ENCODE measurements around the gene HTD2.

Gene HTD2

GRCh38 chr3:58281069-58281468 lies 25.3 kb upstream of the HTD2 start:
- CTCF ChIA-PET: no interaction called here
- TF ChIP-seq ZNF843 (tag by site-specific recombination; IDR thresholded peaks at IDR 0.05) (no peak), ZNF704 (tag by site-specific recombination; IDR thresholded peaks at IDR 0.05) (no peak), ZNF133 (tag by site-specific recombination; IDR thresholded peaks at IDR 0.05) (no peak), GLI2 (tag by site-specific recombination; IDR thresholded peaks at IDR 0.05; ENCODE audit: borderline replicate concordance, low read depth) (no peak), SCRT1 (tag by site-specific recombination; IDR thresholded peaks at IDR 0.05; ENCODE audit: borderline replicate concordance) (no peak), ZNF777 (tag by site-specific recombination; IDR thresholded peaks at IDR 0.05; ENCODE audit: borderline replicate concordance) (no peak), ZNF239 (tag by site-specific recombination; IDR thresholded peaks at IDR 0.05) (no peak)
- no peak overlapping the region for H3K4me3 ChIP-seq (ENCODE audit: low read depth, low read length)
- no peaks in the 10 kb centered on the region for H3K4me1 ChIP-seq (ENCODE audit: control insufficient read depth, insufficient read depth, low read length)
- no peak overlapping the region for H3K27ac ChIP-seq (ENCODE audit: extremely low read depth, low read depth, low read length)
- POLR2A ChIA-PET: no interaction called here
- no peaks in the 10 kb centered on the region for H3K9me3 ChIP-seq (ENCODE audit: control insufficient read depth, insufficient read depth, low read depth, low read length)
- H3K36me3 ChIP-seq (ENCODE audit: control insufficient read depth in 2 of 2, insufficient read depth in 1 of 2, low read length in 2 of 2): peaks cover 0 to 7% of the 10 kb centered on the region in 2 experiments; a peak in 1 of 3 replicates

- no peak overlapping the region for H3K27ac ChIP-seq (ENCODE audit: extremely low read depth, low read depth, low read length)
- POLR2A ChIA-PET: no interaction called here
- H3K9me3 ChIP-seq (ENCODE audit: control insufficient read depth, insufficient read depth, low read depth, low read length): no peaks in the 10 kb centered on the region
- H3K4me3 ChIP-seq (ENCODE audit: low read depth, low read length): no peak overlapping the region
- CTCF ChIA-PET: interaction anchor here (0.7 kb wide), 1 partner anchor 9 kb away, joined by 3 read pairs; no protein-coding TSS in a partner anchor
- no peaks in the 10 kb centered on the region for H3K4me1 ChIP-seq (ENCODE audit: control insufficient read depth, insufficient read depth, low read length)
- H3K36me3 ChIP-seq (ENCODE audit: control insufficient read depth in 2 of 2, insufficient read depth in 1 of 2, low read length in 2 of 2): peaks cover 0 to 18% of the 10 kb centered on the region in 2 experiments; a peak in 1 of 3 replicates
- no peak for TF ChIP-seq PRDM6 (tag by site-specific recombination; IDR thresholded peaks at IDR 0.05)
- TF ChIP-seq ZNF530 (tag by site-specific recombination; IDR thresholded peaks at IDR 0.05; ENCODE audit: low read depth): no peak
- no peak for TF ChIP-seq ZBTB26 (tag by site-specific recombination; optimal IDR thresholded peaks at IDR 0.05)
- TF ChIP-seq ZNF670 (tag by site-specific recombination; IDR thresholded peaks at IDR 0.05; ENCODE audit: low read depth): no peak
- TF ChIP-seq OVOL3 (tag by site-specific recombination; IDR thresholded peaks at IDR 0.05): no peak
- no peak for TF ChIP-seq ZNF121 (tag by site-specific recombination; IDR thresholded peaks at IDR 0.05)
- TF ChIP-seq KLF1 (tag by site-specific recombination; IDR thresholded peaks at IDR 0.05): no peak
- TF ChIP-seq ZNF311 (tag by site-specific recombination; IDR thresholded peaks at IDR 0.05; ENCODE audit: borderline replicate concordance): no peak
- no peak for TF ChIP-seq ZBTB7A (tag by site-specific recombination; IDR thresholded peaks at IDR 0.05; ENCODE audit: low read depth)
- no peak for TF ChIP-seq ZBTB8A (tag by site-specific recombination; IDR thresholded peaks at IDR 0.05)
- TF ChIP-seq ZFP69B (tag by site-specific recombination; IDR thresholded peaks at IDR 0.05): no peak
- no peak for TF ChIP-seq ZNF280C (tag by site-specific recombination; IDR thresholded peaks at IDR 0.05)
- TF ChIP-seq ZFHX2 (tag by site-specific recombination; conservative IDR thresholded peaks at IDR 0.05): no peak
- no peak for TF ChIP-seq ZBTB1 (tag by site-specific recombination; IDR thresholded peaks at IDR 0.05)
- TF ChIP-seq PRDM4 (tag by site-specific recombination; IDR thresholded peaks at IDR 0.05): no peak
Observed at GRCh38 chr3:58285334-58285733, 21.0 kb upstream of the HTD2 start.

Measured in HEK293 (cell line).